SJCRH30 (cell line): ENCODE measurements around the gene HLA-DRB1. TPM values are rescaled to one million over a fixed set of nuclear protein-coding genes. Genes with fewer than 3 reads are reported as not detected.

ENCODE experiments used
- DNase-seq, 2 experiments: peaks; one replicate each; pipeline ENCODE4 v3.0.0-alpha.2; 2015 to 2020
- H3K27ac ChIP-seq: fragments of 250-450 bp; sonication (Bioruptor Pico); 2 replicates; pipeline ENCODE4 v1.5.1; 2020; ENCODE audit warnings: mild to moderate bottlenecking, moderate library complexity
- H3K27me3 ChIP-seq: fragments of 250-450 bp; sonication (Bioruptor Pico); 2 replicates; pipeline ENCODE4 v1.5.1; 2020; ENCODE audit warnings: mild to moderate bottlenecking, moderate library complexity
- H3K36me3 ChIP-seq: fragments of 250-450 bp; sonication (Bioruptor Pico); 2 replicates; pipeline ENCODE4 v1.5.1; 2020; ENCODE audit warnings: mild to moderate bottlenecking, moderate library complexity
- H3K4me1 ChIP-seq: fragments of 250-450 bp; sonication (Bioruptor Pico); 2 replicates; pipeline ENCODE4 v1.5.1; 2020; ENCODE audit warnings: mild to moderate bottlenecking, moderate library complexity
- H3K4me3 ChIP-seq: fragments of 250-450 bp; sonication (Bioruptor Pico); 2 replicates; pipeline ENCODE4 v1.5.1; 2020; ENCODE audit warnings: mild to moderate bottlenecking, moderate library complexity
- H3K9me3 ChIP-seq: fragments of 250-450 bp; sonication (Bioruptor Pico); replicated peaks from 2 replicates; pipeline ENCODE4 v1.5.1; 2020; ENCODE audit warnings: mild to moderate bottlenecking, moderate library complexity
- total RNA-seq: library from RNA; depleted of rRNA; stranded (reverse); fragments of >200 nt; shearing (Covaris generic); gene quantifications from 2 replicates; pipeline ENCODE4 v1.2.3, GENCODE V29; 2014

The HLA-DRB1 gene
- total RNA-seq, 1 experiment from 2014 or later: not detected

DNA sequence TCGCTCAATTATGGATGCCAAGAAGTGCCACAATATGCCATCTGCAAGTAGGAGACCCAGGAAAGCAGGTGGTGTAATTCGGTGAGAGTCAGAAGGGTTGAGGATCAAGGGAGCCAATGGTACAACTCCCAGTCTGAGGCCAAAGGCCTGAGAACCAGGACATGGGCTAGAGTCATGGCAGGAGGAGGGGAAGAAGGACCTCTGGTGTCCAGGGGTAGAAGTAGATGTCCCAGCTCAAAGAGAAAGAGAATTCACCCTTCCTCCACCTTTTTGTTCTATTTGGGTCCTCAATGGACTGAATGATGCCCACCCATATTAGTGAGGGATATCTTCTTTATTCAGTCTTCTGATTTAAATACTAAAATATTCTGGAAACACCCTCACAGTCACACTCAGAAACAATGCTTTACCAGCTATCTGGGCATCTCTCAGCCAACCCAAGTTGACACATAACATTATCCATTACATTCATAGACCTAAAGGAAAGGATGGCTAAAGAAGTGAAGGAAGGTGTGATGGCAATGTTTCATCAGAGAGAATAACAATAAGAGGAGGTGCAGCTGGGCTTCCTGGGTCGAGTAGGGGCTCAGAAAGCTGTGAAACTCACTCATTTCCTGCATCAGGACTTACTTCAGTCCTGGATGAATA lies 26.4 kb upstream of the HLA-DRB1 start:
- Histone ChIP-seq H3K36me3 (no peaks in the 10 kb centered on the region), H3K27me3 (no peaks in the 10 kb centered on the region), H3K4me1 (no peaks in the 10 kb centered on the region), H3K4me3 (no peak overlapping the region), H3K27ac (no peak overlapping the region), H3K9me3 (no peaks in the 10 kb centered on the region)
- DNase-seq: no peak

DNA sequence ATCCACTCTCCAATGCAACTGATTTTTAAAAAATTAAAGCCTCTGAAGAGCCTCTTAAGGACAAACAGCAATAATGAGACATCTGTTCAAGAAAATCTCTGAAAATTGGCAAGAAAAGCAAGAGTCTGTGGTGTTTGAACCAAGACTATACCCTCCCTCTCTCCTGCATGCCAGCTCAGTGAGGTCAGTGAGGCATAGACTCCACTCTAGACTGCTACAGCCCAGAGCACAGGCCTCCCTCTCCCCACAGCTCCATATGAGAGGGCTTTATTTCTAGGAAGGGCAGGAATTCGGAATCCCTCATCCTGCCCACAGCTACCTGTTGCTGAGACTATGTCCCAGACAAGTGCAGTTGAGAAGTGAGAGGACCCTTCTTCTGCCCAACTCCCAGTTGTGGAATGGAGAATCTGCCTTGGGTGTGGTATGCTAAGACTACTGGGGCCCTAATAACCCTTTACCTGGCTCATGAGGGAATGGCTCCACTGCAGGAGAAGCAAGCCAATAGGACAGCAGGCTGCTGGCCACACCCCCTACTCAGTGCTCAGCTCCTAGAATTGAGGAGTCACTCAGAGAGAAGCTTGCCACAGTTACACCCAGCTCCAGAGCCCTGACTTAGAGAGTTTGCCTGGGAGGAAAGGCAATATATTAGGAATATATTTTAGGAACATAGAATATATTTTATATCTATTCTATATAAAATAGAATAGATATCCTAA lies 24.9 kb upstream of the HLA-DRB1 start:
- Histone ChIP-seq H3K9me3 (no peaks in the 10 kb centered on the region), H3K27me3 (no peaks in the 10 kb centered on the region), H3K4me1 (no peaks in the 10 kb centered on the region), H3K4me3 (no peak overlapping the region), H3K36me3 (no peaks in the 10 kb centered on the region), H3K27ac (no peak overlapping the region)
- DNase-seq: no peak

DNA sequence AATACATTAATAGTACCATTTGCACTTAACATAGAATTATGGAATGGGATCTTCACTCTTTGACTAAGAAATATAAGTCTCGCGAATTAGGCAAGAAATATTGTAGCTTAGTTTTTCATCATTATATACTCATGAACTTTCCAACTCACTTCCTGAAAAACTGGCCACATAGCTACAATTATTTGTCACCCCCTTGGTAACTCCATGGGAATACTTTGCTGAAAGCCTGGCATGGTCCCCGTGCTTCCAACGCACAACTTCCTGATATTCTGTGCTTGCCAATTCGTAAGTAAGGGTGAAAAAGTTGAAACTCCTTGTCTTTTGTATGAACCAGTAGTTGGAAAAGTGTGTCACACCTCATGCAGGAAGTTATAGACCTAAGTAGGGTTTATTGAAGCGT lies 23.8 kb upstream of the HLA-DRB1 start:
- DNase-seq: no peak
- Histone ChIP-seq H3K27me3 (no peaks in the 10 kb centered on the region), H3K36me3 (no peaks in the 10 kb centered on the region)

DNA sequence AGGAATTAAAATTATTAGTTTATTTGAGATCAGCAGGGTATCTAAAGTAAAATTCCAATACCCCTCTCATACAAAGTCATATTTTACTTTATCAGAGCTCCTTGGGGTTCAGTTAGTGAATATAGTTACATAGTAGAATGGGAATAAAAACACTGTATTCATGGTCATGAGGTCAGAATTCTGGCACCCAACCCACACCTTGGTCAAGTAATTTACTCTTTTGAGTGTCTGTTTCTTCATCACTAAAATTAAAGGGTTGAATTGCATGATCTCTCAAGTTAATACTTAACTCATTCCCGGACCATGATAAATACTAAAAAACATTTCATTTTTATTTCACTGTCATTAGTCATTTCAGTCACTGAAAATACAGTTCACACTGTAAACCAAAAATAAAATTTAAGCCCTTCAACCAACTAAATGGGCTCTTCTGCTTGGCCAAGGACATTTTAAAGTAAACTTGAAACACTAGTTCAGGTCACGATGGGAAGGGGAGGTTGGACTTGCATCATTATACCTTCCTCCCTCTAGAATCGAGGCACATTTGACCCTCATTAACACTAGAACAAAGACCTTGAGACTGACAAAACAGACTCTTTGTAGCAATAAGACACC lies 21.1 kb upstream of the HLA-DRB1 start:
- H3K9me3 ChIP-seq: no peaks in the 10 kb centered on the region
- no peaks in the 10 kb centered on the region for H3K27me3 ChIP-seq
- no peaks in the 10 kb centered on the region for H3K4me1 ChIP-seq
- no peaks in the 10 kb centered on the region for H3K36me3 ChIP-seq
- DNase-seq: no peak
- no peak overlapping the region for H3K4me3 ChIP-seq
- H3K27ac ChIP-seq: no peak overlapping the region

More for the DNA sequence above, 23.8 kb upstream of the HLA-DRB1 start:
- Histone ChIP-seq H3K4me3 (no peak overlapping the region), H3K27ac (no peak overlapping the region), H3K9me3 (no peaks in the 10 kb centered on the region), H3K4me1 (no peaks in the 10 kb centered on the region)

DNA sequence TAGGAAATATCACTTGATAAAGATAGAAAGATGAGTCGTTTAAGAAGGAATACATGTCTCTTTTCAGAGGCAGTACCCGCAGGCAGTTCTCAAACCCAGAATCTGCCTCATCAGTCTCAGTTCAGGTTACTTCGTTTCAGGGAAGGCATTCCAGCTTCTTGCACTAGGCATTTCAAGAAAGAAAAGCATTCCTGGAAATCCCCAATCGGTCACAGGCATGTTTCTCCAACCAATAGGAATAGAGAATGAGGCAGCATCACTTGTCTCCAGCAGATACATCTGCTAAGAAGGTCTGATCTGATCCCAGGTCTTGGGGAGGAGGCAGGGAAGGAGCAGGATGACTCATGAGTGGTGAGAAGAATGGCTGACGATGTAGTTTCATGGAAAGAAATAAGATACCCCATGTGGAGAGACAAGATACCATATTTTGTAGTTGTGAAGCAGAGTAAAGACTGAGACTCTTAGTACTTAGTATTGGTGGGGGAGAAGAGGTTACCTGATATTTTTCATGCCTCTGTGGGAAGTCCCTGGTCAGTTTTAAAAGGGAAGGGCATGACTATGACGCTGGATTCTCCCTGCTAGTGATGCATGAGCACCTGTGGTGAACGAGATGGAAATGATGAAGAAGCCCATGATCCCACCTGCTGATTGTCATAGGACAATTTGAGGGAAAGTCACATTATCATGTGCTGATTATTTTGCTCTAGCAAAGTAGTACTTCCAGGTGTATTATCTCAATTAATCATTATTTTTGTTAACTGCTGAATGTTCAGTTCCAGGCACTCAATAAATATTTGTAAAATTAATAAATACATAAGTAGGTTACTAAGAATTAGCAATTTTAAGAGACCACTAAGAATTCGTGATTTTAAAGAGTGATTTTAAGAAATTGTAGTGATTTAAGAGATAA lies 20.3 kb upstream of the HLA-DRB1 start:
- H3K9me3 ChIP-seq: no peaks in the 10 kb centered on the region
- no peaks in the 10 kb centered on the region for H3K36me3 ChIP-seq
- H3K4me3 ChIP-seq: no peak overlapping the region
- H3K27me3 ChIP-seq: no peaks in the 10 kb centered on the region
- DNase-seq: peak in 1 of 2 experiments; percentile 46
- H3K27ac ChIP-seq: no peak overlapping the region
- H3K4me1 ChIP-seq: no peaks in the 10 kb centered on the region

DNA sequence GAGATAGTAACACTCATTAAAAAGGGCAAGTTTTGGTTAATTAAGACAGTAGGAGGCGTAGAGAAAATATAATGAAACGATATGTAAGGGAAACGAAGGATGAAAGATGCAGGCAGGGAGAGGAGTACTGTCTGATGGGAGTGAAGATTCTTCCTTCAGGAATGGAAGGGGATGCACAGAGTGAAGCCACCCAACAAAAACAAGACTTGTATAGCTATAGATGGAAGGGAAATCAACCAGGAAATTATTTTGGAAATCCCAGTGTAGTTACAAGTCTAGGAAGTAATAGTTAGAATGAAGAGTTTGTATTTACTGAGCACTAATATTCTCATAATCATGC lies 19.7 kb upstream of the HLA-DRB1 start:
- DNase-seq: no peak
- no peaks in the 10 kb centered on the region for H3K36me3 ChIP-seq
- H3K27ac ChIP-seq: no peak overlapping the region
- no peaks in the 10 kb centered on the region for H3K4me1 ChIP-seq
- no peaks in the 10 kb centered on the region for H3K9me3 ChIP-seq
- H3K4me3 ChIP-seq: no peak overlapping the region
- H3K27me3 ChIP-seq: no peaks in the 10 kb centered on the region

DNA sequence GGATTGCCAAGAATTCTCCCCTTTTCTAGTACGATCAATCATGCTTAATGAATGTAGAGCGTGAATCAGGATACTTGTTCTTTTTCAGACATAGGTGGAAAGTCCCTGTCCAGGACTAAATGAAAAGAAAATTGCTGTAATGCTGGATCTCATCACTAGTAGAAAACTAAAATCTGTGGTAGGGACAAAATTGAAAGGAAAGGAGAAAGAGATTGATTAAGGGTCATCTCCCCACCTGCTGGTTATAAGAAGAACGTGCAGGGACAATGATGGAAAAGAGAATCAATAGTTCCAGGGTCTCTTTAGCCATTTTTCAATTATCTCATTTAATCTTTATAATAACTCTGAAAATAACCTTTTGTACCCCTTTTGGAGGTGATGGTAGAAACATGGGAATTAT lies 18.7 kb upstream of the HLA-DRB1 start:
- H3K9me3 ChIP-seq: no peaks in the 10 kb centered on the region
- DNase-seq: no peak
- no peaks in the 10 kb centered on the region for H3K27me3 ChIP-seq
- no peak overlapping the region for H3K4me3 ChIP-seq
- no peaks in the 10 kb centered on the region for H3K36me3 ChIP-seq
- H3K27ac ChIP-seq: no peak overlapping the region
- H3K4me1 ChIP-seq: no peaks in the 10 kb centered on the region

DNA sequence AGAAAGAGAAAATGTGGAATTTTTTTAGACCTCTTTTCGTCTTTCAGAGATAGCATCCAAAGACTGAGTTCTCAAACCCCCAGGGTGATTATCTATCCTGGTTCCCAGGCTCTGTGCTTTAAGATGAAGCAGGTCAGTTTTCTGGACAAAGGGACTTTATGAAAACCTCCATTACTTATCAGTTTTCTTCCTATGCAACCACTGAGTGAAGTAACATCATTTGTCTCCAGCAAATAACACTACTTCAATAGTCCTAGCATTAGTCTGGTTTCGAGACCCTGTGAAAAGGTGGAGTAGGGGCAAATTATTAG lies 18.3 kb upstream of the HLA-DRB1 start:
- no peak overlapping the region for H3K4me3 ChIP-seq
- H3K9me3 ChIP-seq: no peaks in the 10 kb centered on the region
- H3K27me3 ChIP-seq: no peaks in the 10 kb centered on the region
- no peak for DNase-seq
- no peaks in the 10 kb centered on the region for H3K36me3 ChIP-seq
- H3K27ac ChIP-seq: no peak overlapping the region
- no peaks in the 10 kb centered on the region for H3K4me1 ChIP-seq

DNA sequence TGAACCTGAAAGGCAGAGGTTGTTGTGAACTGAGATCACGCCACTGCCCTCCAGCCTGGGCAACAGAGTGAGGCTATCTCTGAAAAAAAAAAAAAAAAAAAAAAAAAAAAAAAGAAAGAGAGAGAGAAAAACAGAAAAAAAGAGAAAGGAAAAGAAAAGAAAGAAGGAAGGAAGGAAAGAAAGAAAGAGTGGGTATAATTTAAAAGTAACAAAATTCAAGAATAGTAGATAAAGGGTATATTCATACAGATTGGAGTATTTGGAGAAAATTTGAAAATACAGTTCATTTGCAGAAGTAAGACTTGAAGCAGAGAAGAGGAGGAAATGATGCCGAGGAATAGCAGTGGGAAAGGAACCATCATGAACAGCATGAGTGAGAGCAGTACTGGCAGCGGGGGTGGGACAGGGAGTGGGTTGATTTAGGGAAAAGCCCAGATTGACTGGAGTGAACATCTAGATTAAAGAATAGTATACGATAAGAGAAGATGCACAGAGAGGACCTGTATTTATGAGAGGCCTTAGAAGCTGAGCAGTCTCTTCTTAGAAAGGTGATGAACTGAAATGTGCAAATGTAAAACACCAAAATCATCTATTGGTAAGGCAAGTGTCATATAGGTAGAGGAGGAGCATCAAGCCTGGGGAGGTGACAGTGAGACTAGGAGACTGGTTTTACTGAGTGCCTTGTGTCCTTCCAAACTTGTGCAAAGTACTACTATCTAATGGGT lies 17.8 kb upstream of the HLA-DRB1 start:
- DNase-seq: no peak
- Histone ChIP-seq H3K9me3 (no peaks in the 10 kb centered on the region), H3K4me1 (no peaks in the 10 kb centered on the region), H3K4me3 (no peak overlapping the region), H3K27ac (no peak overlapping the region), H3K27me3 (no peaks in the 10 kb centered on the region), H3K36me3 (no peaks in the 10 kb centered on the region)

DNA sequence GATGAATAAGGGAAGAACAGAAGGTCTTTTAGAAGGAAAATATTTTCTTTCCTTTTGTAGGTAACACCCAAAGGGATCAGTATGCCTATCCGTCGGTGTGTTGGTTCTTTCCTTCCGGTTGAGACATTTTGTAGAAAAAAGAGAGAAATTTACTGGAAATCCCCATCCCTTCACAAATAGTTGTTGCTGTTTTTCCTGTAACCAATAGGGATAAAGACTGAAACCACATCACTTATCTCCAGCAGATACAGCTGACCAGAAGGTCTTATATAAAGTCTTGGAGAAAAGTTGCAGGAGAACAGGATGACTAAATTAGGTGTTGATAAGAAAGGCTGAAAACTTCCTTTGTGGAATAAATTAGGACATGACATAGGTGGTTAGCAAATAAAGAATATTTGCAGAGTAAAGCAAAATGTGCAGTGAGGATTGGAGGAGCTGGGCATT lies 14.8 kb upstream of the HLA-DRB1 start:
- Histone ChIP-seq H3K27me3 (no peaks in the 10 kb centered on the region), H3K4me1 (no peaks in the 10 kb centered on the region), H3K27ac (no peak overlapping the region), H3K36me3 (no peaks in the 10 kb centered on the region), H3K4me3 (no peak overlapping the region), H3K9me3 (no peaks in the 10 kb centered on the region)
- no peak for DNase-seq

DNA sequence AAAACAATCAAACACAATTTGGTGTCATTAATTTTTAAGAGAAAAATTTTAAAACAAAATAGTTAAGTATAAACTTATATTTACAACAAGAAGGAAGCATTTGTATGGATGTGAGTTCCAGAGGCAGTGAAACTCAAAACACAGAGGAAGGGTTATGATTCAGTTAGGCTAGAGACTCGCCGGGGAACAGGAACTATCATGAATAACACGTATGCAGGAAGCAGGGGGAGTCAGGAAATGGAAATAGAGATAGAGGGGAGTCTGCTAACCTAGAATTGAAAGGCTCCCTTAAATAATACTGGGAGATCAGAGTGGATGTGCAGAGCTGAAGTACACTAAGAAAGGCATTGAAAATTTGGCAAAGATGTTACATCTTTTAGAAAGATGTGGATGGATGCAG lies 14.2 kb upstream of the HLA-DRB1 start:
- DNase-seq: no peak
- Histone ChIP-seq H3K9me3 (no peaks in the 10 kb centered on the region), H3K4me1 (no peaks in the 10 kb centered on the region), H3K4me3 (no peak overlapping the region), H3K36me3 (no peaks in the 10 kb centered on the region), H3K27ac (no peak overlapping the region), H3K27me3 (no peaks in the 10 kb centered on the region)

DNA sequence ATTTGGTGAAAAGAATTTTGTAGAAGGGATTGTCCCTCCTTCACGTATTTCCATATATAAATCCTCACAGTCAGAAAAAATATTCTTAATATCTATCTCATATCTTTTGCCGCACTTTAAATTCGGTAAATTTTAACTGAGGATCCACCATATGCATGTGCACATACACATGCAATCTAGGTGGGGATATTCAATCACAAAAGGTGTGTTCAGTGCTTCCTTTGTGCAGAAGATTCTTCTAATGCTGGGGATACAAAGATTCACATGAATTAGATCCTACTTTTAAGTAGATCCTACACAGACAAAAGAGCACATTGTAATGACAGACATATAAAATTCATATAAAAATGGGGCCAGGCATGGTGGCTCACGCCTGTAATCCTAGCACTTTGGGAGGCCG lies 13.6 kb upstream of the HLA-DRB1 start:
- DNase-seq: no peak
- Histone ChIP-seq H3K27me3 (no peaks in the 10 kb centered on the region), H3K27ac (no peak overlapping the region), H3K9me3 (no peaks in the 10 kb centered on the region), H3K4me3 (no peak overlapping the region), H3K36me3 (no peaks in the 10 kb centered on the region), H3K4me1 (no peaks in the 10 kb centered on the region)

DNA sequence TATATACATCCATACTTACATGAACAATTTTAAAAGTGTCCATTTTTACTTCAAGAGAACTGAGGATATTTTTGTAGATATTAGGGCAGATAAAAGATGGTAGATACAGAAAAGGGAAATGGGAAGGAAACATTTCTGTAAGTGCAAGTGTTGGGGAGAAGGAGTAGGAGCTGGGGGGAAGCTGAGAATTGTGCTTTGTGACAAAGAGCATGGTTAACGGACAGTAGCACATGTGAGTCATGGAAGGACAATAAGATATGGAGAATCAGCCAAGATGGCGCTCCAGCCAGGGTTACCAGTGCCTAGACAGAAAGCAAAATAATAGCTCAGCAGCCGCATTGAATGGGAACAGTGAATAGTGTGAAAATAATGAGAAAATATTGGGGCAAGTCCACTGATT lies 12.7 kb upstream of the HLA-DRB1 start:
- no peak for DNase-seq
- Histone ChIP-seq H3K4me3 (no peak overlapping the region), H3K9me3 (no peaks in the 10 kb centered on the region), H3K36me3 (no peaks in the 10 kb centered on the region), H3K27ac (no peak overlapping the region), H3K27me3 (no peaks in the 10 kb centered on the region), H3K4me1 (no peaks in the 10 kb centered on the region)

DNA sequence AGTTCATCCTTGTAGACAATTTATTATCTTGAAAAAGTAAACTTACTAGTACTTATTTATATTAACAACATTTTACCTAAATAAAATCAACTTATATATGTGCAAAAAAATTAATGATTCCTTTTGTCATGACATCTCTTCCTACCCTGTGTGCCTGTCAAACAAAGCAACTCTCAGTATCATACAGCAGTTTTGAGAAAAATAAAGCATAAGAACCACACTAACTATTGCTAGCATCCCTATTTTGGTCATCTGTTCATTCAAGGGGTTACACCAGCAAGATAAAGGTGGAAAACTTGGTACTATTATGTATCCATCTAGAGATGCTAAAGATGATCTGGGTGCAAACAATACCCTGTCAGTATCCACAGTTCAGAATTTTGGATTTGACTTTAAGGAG lies 7.4 kb upstream of the HLA-DRB1 start:
- no peaks in the 10 kb centered on the region for H3K4me1 ChIP-seq
- no peaks in the 10 kb centered on the region for H3K27me3 ChIP-seq
- no peak overlapping the region for H3K27ac ChIP-seq
- H3K36me3 ChIP-seq: no peaks in the 10 kb centered on the region
- no peak overlapping the region for H3K4me3 ChIP-seq
- DNase-seq: no peak
- no peaks in the 10 kb centered on the region for H3K9me3 ChIP-seq
